Kidney epithelial cell (primary cell): ENCODE data around the gene EPS8L2. TPM values are rescaled to one million over a fixed set of nuclear protein-coding genes. Genes with fewer than 3 reads are reported as not detected.

Experiments
- DNase-seq: peaks from one replicate; pipeline ENCODE4 v3.0.0-alpha.2; 2010; ENCODE audit warnings: low read depth
- H3K27me3 ChIP-seq: 2 replicates; pipeline ENCODE4 v1.6.0; 2011; ENCODE audit warnings: low read length; ENCODE audit not compliant: control insufficient read depth, insufficient read depth
- H3K36me3 ChIP-seq: 2 replicates; pipeline ENCODE4 v1.5.1; 2011; ENCODE audit warnings: low read length; ENCODE audit not compliant: control insufficient read depth, insufficient read depth
- H3K4me3 ChIP-seq: 2 replicates; pipeline ENCODE4 v1.5.1; 2011; ENCODE audit warnings: low read depth, mild to moderate bottlenecking, control low read depth, low read length
- CTCF ChIP-seq: IDR thresholded peaks from 2 replicates; pipeline ENCODE4 v1.5.1; 2011; ENCODE audit warnings: mild to moderate bottlenecking, moderate library complexity, low read length, control low read depth, inconsistent platforms; ENCODE audit not compliant: insufficient read depth, poor library complexity, severe bottlenecking
- total RNA-seq: library from RNA; depleted of rRNA; stranded (reverse); fragments of >200 nt; gene quantifications from 2 replicates; pipeline ENCODE4 v1.2.3, GENCODE V29; 2015

EPS8L2 gene
- total RNA-seq, 1 donor from 2014 or later: 119 TPM

- TF ChIP-seq CTCF: peak; percentile 11
- no peak for DNase-seq
- H3K36me3 ChIP-seq: peaks cover 1% of the 10 kb centered on the region
- no peaks in the 10 kb centered on the region for H3K27me3 ChIP-seq
- no peak overlapping the region for H3K4me3 ChIP-seq
These were observed 69.0 kb downstream of the EPS8L2 start for GRCh38 chr11:774873-775592.

- Histone ChIP-seq H3K4me3 (peak overlapping the region; percentile 80), H3K27me3 (no peaks in the 10 kb centered on the region), H3K36me3 (peaks cover 1% of the 10 kb centered on the region)
- TF ChIP-seq CTCF: no peak
- DNase-seq: no peak
These were observed 70.2 kb downstream of the EPS8L2 start for GRCh38 chr11:776263-776560.

- H3K36me3 ChIP-seq: peaks cover under 1% of the 10 kb centered on the region
These were observed 70.7 kb downstream of the EPS8L2 start for GRCh38 chr11:776561-777287.

More at GRCh38 chr11:776561-777287, 70.7 kb downstream of the EPS8L2 start:
- H3K27me3 ChIP-seq: no peaks in the 10 kb centered on the region
- no peak for TF ChIP-seq CTCF
- DNase-seq: no peak
- H3K4me3 ChIP-seq: peak overlapping the region; percentile 80

Other genes starting within 250 kb of the EPS8L2 start
- gene RNH1, start 199.0 kb upstream of the EPS8L2 start, total RNA-seq: 229 and 251 TPM in 2 replicates
- 83.7 and 96.1 TPM in 2 replicates for gene HRAS, start 170.7 kb upstream of the EPS8L2 start, total RNA-seq
- gene LRRC56, start 168.7 kb upstream of the EPS8L2 start, total RNA-seq: 1.6 and 1.9 TPM in 2 replicates
- 1.9 and 4.7 TPM in 2 replicates for gene LMNTD2, start 145.5 kb upstream of the EPS8L2 start, total RNA-seq
- gene RASSF7, start 145.3 kb upstream of the EPS8L2 start, total RNA-seq: 72.5 and 91.7 TPM in 2 replicates
- gene PHRF1, start 129.8 kb upstream of the EPS8L2 start, total RNA-seq: 32.5 and 33.0 TPM in 2 replicates
- 60.2 and 78.7 TPM in 2 replicates for gene IRF7, start 90.3 kb upstream of the EPS8L2 start, total RNA-seq
- 0.92 TPM in 1 of 2 replicates, not detected in the other for gene CDHR5, start 81.3 kb upstream of the EPS8L2 start, total RNA-seq
- gene SCT, start 79.0 kb upstream of the EPS8L2 start, total RNA-seq: 2.1 TPM in 1 of 2 replicates, not detected in the other
- 0.08 TPM in 1 of 2 replicates, not detected in the other for gene DRD4, start 69.0 kb upstream of the EPS8L2 start, total RNA-seq
- gene DEAF1, start 11.0 kb upstream of the EPS8L2 start, total RNA-seq: 56.5 and 63.0 TPM in 2 replicates
- 22.7 and 28.5 TPM in 2 replicates for gene TMEM80, start 10.4 kb upstream of the EPS8L2 start, total RNA-seq
- 201 and 207 TPM in 2 replicates for gene TALDO1, start 41.2 kb downstream of the EPS8L2 start, total RNA-seq
- gene GATD1, start 71.3 kb downstream of the EPS8L2 start, total RNA-seq: 27.6 and 54.9 TPM in 2 replicates
- gene CEND1, start 83.9 kb downstream of the EPS8L2 start, total RNA-seq: 0.25 TPM in 1 of 2 replicates, not detected in the other
- gene SLC25A22, start 92.0 kb downstream of the EPS8L2 start, total RNA-seq: 17.1 and 19.8 TPM in 2 replicates
- 31.1 and 36.2 TPM in 2 replicates for gene PIDD1, start 99.0 kb downstream of the EPS8L2 start, total RNA-seq
- 708 and 1,183 TPM in 2 replicates for gene RPLP2, start 103.7 kb downstream of the EPS8L2 start, total RNA-seq
- 27.5 and 46.0 TPM in 2 replicates for gene PNPLA2, start 112.7 kb downstream of the EPS8L2 start, total RNA-seq
- 18.3 and 19.7 TPM in 2 replicates for gene CRACR2B, start 121.7 kb downstream of the EPS8L2 start, total RNA-seq
- 644 and 669 TPM in 2 replicates for gene CD151, start 126.7 kb downstream of the EPS8L2 start, total RNA-seq
- gene POLR2L, start 136.3 kb downstream of the EPS8L2 start, total RNA-seq: 42.0 and 45.1 TPM in 2 replicates
- 77.5 and 77.9 TPM in 2 replicates for gene TSPAN4, start 136.6 kb downstream of the EPS8L2 start, total RNA-seq
- gene CHID1, start 204.6 kb downstream of the EPS8L2 start, total RNA-seq: 90.0 and 121 TPM in 2 replicates
- gene AP2A2, start 219.6 kb downstream of the EPS8L2 start, total RNA-seq: 88.0 and 91.4 TPM in 2 replicates